Measurements from ENCODE around the gene PIGA.
A peak's percentile ranks its signal among the peaks of the same experiment; 100 is the strongest.
"Not testable (repeated sequence)": the region's sequence is repeated elsewhere in the genome, so short reads cannot be mapped to it uniquely, and the experiment has no call there.

PIGA gene

DNA sequence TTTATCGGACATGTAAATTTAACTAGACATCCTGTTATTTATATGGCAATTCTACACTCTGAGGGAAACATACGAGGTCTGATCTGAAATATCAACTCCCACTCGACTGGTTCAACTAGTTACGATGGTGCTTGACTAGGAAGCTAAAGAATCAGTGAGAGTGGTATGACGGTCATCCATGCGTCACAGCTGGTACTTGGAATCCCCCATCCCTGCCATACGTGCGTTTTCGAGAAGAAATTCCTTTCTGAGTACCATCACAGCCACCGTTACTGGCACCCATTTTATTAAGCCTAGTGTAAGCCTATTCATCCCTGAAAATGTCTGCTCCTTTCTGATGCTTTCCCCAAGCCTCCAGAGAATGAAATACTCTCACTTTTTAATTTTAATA lies 695 bp upstream of the PIGA start:
- Mint-ChIP-seq H3K36me3 (peaks cover 6% of the 10 kb centered on the region), H3K27me3 (no peaks in the 10 kb centered on the region), H3K4me1 (peaks cover 13% of the 10 kb centered on the region), H3K27ac (peak overlapping the region; percentile 85), H3K9me3 (no peaks in the 10 kb centered on the region), H3K4me3 (peak overlapping the region; percentile 94)
- peak; percentile 26 for ATAC-seq

DNA sequence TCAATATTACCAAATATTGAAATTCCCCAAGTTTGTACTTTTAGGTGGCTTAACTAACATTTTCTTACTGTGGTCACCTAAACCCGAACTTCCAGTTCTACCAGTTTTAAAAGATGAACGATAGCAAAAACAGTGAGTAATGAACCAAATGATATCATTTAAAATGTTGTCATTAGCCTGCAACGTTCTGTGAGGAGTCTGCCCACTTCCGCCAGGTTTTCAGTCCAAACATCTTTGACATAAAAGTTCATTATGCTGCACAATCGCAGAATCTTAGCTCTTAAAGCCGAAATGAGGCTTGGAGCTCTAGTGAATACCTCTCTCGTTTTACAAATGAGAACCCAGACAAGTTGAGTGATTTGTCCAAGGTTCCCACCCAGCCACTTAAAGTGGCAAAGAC lies 762 bp downstream of the PIGA start:
- Mint-ChIP-seq H3K4me3 (peak overlapping the region; percentile 94), H3K27ac (peak overlapping the region; percentile 85), H3K9me3 (no peaks in the 10 kb centered on the region), H3K36me3 (peaks cover 6% of the 10 kb centered on the region), H3K27me3 (no peaks in the 10 kb centered on the region), H3K4me1 (peaks cover 13% of the 10 kb centered on the region)
- ATAC-seq = no peak

DNA sequence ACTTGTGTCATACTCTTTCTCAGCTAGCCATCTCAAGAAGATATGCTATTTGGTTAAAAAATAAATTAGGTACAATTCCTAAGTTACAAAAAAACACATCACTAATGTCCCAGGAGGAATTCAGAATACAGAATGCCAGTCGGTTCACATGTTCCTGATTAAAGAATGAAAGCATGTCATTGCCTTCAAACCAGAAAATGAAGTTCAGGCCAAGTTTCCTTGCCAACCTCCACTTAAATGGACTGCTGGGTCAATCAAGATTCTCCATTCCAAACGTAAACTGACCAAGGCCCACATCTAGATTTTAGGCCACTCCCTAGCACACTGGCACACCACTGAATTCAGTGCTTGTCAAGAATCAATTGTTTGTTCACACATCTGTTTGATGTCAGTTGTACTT lies 6.5 kb downstream of the PIGA start:
- no peak overlapping the region for H3K4me3 Mint-ChIP-seq

DNA sequence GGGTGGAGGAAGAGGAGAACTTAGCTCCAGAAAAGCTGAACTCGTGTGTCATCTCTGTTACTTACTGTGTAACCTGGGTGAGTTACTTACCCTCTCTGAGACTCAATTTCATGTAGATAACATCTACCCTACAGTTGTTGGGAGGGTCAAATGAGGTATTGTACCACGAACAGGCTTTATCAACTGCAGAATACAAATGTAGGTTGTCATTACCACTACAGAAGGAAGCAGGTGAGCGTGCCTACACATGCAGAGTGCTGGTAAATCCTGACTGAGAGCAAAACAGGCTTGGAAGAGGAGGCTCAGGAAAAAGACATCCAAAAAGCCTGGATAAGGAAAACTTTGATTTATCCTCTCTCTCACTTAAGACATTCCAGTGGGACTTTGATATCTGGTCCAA lies 7.2 kb downstream of the PIGA start:
- H3K36me3 Mint-ChIP-seq = peaks cover 21% of the 10 kb centered on the region
- no peak for ATAC-seq

More for the DNA sequence above, 6.5 kb downstream of the PIGA start:
- no peak for ATAC-seq
- Mint-ChIP-seq H3K27ac (no peak overlapping the region), H3K36me3 (peaks cover 21% of the 10 kb centered on the region), H3K9me3 (no peaks in the 10 kb centered on the region), H3K27me3 (no peaks in the 10 kb centered on the region), H3K4me1 (peaks cover 6% of the 10 kb centered on the region)

DNA sequence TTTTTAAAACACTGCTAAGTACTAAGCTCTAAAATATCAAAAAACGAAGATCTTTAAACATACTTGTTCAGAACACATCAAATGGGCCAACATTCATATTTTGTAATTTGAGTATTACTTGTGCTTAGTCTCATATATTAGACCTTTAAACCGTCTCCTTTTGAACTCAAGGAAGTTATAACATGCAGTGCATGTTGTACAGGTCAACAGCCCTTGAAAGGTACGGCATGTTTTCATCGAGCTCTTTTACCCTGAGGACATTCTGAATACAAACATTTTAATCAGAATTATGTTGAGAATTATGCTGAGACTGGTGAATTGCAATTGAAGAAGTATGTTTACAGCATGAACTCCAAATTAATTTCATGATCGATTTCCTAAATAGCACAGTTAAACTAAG lies 12.9 kb downstream of the PIGA start:
- H3K4me1 Mint-ChIP-seq = no peaks in the 10 kb centered on the region
- H3K27me3 Mint-ChIP-seq = no peaks in the 10 kb centered on the region
- no peaks in the 10 kb centered on the region for H3K9me3 Mint-ChIP-seq
- peaks cover 13% of the 10 kb centered on the region for H3K36me3 Mint-ChIP-seq
- ATAC-seq = no peak
- H3K27ac Mint-ChIP-seq = no peak overlapping the region
- H3K4me3 Mint-ChIP-seq = no peak overlapping the region

More for the DNA sequence above, 7.2 kb downstream of the PIGA start:
- Mint-ChIP-seq H3K27ac (no peak overlapping the region), H3K9me3 (no peaks in the 10 kb centered on the region), H3K27me3 (no peaks in the 10 kb centered on the region), H3K4me1 (peaks cover 6% of the 10 kb centered on the region), H3K4me3 (no peak overlapping the region)

DNA sequence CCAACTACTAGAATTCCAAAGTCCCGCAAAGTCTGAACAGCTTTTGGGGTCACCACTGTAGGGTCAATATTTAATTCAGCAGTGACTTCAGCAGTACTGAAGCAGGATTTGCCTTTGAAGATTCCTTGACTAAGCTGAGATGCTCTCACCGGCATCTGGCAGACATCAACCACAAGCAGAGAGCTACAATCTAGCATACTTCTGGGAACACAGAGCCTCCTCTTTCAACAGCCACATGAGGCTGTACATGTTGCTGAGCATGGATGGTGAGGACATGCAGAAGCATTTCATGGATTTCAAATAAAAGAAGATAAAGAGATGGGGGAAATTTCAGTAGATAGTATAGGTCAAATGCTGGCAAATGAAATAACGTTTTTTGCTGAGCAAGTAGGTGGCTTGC lies 13.3 kb downstream of the PIGA start:
- no peaks in the 10 kb centered on the region for H3K27me3 Mint-ChIP-seq
- H3K36me3 Mint-ChIP-seq = peaks cover 11% of the 10 kb centered on the region
- no peak overlapping the region for H3K4me3 Mint-ChIP-seq
- H3K27ac Mint-ChIP-seq = no peak overlapping the region
- H3K9me3 Mint-ChIP-seq = no peaks in the 10 kb centered on the region
- no peaks in the 10 kb centered on the region for H3K4me1 Mint-ChIP-seq
- no peak for ATAC-seq

DNA sequence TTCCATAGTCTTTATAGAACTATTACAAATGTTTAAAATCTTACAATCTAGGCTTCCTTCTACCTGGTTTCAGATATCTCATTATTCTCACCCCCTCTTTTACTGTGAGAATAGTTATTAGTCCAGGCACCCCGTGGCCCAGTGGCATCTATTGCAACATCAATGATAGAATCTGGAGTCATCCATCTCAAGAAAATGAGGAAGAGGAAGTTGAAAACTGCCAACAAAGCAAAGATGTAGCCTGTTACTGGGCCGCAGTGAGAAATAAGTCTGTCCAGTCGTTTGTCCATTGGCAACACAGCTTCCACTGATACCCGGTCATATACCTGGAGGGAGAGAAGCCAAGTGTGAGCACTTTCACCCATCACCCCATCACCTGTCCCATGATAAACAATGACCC lies 13.9 kb downstream of the PIGA start:
- Mint-ChIP-seq H3K4me1 (no peaks in the 10 kb centered on the region), H3K27me3 (no peaks in the 10 kb centered on the region), H3K36me3 (peaks cover 11% of the 10 kb centered on the region), H3K4me3 (no peak overlapping the region), H3K27ac (no peak overlapping the region), H3K9me3 (no peaks in the 10 kb centered on the region)
- no peak for ATAC-seq

DNA sequence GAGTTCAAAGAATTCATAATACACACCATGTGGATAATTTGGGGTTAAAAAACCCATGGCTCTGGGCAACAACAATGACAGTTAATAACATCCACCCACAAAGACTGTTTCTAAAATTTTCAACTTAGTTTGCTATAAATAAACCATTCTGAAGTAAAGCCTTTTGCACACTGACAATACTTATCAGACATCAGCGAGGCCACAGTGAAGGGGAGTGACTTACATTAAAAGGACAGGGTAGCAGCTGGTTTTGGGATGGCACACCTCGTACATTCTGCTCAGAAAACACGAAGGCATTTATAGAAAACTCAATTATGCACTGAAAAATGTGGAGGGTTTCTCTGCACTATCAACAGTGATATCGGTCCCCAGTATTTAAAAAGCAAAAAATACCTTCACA lies 15.0 kb downstream of the PIGA start:
- no peaks in the 10 kb centered on the region for H3K4me1 Mint-ChIP-seq
- H3K27ac Mint-ChIP-seq = no peak overlapping the region
- no peaks in the 10 kb centered on the region for H3K9me3 Mint-ChIP-seq
- no peak overlapping the region for H3K4me3 Mint-ChIP-seq
- H3K27me3 Mint-ChIP-seq = no peaks in the 10 kb centered on the region
- ATAC-seq = no peak
- H3K36me3 Mint-ChIP-seq = peaks cover 11% of the 10 kb centered on the region

DNA sequence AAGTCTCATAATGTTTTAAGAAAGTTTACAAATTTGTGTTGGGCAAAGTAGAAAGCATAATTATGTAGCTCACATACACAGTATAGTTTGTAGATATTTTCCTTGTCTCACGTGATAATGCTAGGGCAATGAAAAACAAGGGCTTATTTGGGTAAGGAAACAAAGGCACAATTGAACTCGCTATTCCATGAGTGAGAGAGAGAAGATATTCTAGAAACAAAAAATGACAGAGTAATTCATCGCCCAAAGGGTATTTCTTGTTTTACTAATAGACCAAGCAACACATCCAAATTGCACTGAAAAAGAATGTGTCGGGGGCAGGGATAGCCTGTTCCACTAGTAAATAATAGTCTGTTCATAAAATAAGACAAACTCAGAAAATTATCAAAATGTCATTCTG lies 16.2 kb downstream of the PIGA start:
- Mint-ChIP-seq H3K27ac (no peak overlapping the region), H3K36me3 (peaks cover 6% of the 10 kb centered on the region), H3K9me3 (no peaks in the 10 kb centered on the region), H3K27me3 (no peaks in the 10 kb centered on the region), H3K4me1 (no peaks in the 10 kb centered on the region), H3K4me3 (no peak overlapping the region)
- no peak for ATAC-seq

DNA sequence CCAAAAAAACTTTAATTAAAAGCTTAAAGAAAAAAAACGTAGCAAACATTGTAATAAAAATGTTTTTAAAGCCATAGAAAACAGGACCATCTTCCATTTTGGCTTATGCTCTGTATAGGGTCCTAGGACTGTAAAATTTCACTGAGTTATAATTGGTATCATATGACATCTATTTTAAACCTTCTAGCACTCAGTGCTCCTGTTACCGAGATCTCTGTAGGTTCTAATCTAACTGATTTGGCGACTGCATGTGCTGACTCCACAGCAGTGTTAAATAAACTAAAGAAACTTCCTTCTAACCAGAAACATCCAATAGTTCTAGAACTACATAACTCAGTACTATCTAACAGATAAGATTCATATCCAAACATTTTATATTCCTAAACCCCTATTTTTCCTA lies 19.8 kb downstream of the PIGA start, which contains the start of gene ASB11:
Gene ASB11 (minus strand): TSS at position 132 of the 400 bp plus-strand sequence. CDS start 35 bp downstream, at position 97.
- H3K4me1 Mint-ChIP-seq = no peaks in the 10 kb centered on the region
- no peaks in the 10 kb centered on the region for H3K9me3 Mint-ChIP-seq

DNA sequence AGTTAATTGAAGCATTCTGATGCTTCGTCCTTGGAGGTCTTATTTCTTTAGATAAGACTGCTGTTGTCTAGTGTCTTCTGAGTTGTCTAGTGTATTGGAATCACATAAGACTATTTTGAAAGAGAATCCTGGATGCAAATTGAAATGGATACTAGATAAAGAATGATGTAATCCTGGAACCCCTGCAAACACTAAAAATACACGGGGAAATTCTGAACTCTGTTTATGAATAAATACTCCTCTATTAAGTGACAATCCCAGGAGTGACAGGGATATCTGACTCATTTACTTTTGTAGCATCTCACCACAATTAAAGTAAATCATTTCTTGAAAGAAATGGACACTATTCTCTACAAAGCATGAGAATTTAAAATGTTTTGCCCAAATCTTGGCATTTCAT lies 20.9 kb downstream of the PIGA start:
- H3K27ac Mint-ChIP-seq = no peak overlapping the region
- no peak overlapping the region for H3K4me3 Mint-ChIP-seq
- H3K4me1 Mint-ChIP-seq = no peaks in the 10 kb centered on the region
- peaks cover 6% of the 10 kb centered on the region for H3K36me3 Mint-ChIP-seq
- no peaks in the 10 kb centered on the region for H3K9me3 Mint-ChIP-seq
- ATAC-seq = no peak
- no peaks in the 10 kb centered on the region for H3K27me3 Mint-ChIP-seq

More for the DNA sequence above, 19.8 kb downstream of the PIGA start, which contains the start of gene ASB11:
- H3K36me3 Mint-ChIP-seq = peaks cover 6% of the 10 kb centered on the region
- no peak within 1 kb of the TSS for H3K27ac Mint-ChIP-seq
- H3K27me3 Mint-ChIP-seq = no peaks in the 10 kb centered on the region
- ATAC-seq = no peak
- no peak within 1 kb of the TSS for H3K4me3 Mint-ChIP-seq

DNA sequence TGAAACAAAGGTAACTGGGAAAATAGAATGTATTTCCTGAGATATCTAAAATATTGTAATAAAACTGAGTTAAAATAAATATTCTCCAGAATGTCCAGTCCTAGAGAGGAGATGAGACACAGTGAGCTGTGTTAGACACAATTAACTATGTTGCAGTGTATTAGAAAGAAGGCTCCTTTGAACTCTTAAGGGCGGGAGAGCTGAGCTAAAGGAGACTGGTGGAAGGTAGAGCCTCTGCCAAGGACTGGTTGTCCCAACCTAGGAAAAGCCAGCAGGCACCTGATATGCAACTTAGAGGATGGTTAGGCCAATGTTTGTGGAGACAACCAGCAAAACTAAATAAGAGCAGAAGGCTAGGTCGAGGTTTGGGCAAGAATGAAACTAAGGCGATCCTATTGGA lies 24.2 kb downstream of the PIGA start:
- H3K4me1 Mint-ChIP-seq = no peaks in the 10 kb centered on the region
- ATAC-seq = no peak
- H3K27me3 Mint-ChIP-seq = no peaks in the 10 kb centered on the region
- H3K4me3 Mint-ChIP-seq = no peak overlapping the region
- H3K36me3 Mint-ChIP-seq = no peaks in the 10 kb centered on the region
- H3K9me3 Mint-ChIP-seq = no peaks in the 10 kb centered on the region
- H3K27ac Mint-ChIP-seq = no peak overlapping the region

DNA sequence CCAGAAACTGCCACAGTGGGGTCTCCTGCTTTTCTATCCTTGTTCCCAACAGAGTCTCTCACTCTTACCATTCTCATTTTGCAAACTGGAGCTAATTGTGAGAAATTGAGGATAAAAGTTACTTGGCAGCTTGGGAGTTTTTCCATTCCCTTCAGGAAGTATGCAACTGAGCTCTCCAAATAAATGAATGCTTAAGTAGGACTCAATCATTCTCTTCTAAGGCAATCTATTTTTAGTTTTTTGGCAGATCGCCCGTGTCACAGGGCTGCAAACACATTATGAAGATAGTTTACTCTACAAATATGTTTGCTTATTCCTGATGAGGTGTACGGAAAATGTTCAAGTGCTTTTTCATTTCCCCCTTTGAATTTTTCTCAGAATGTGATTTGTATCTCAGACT lies 25.2 kb downstream of the PIGA start:
- Mint-ChIP-seq H3K4me3 (no peak overlapping the region), H3K4me1 (no peaks in the 10 kb centered on the region), H3K27ac (no peak overlapping the region), H3K9me3 (no peaks in the 10 kb centered on the region), H3K36me3 (no peaks in the 10 kb centered on the region), H3K27me3 (no peaks in the 10 kb centered on the region)
- no peak for ATAC-seq

DNA sequence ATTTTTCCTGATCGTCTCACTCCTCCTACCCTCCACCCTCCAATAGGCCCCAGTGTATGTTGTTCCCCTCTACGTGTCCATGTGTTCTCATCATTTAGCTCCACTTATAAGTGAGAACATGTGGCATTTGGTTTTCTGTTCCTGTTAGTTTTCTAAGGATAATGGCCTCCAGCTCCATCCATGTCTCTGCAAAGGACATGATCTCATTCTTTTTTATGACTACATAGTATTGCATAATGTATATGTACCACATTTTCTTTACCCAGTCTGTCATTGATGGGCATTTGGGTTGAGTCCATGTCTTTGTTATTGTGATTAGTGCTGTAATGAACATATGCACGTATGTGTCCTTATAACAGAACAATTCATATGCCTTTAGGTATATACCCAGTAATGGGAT lies 29.4 kb downstream of the PIGA start:
- H3K4me3 Mint-ChIP-seq, H3K27me3 Mint-ChIP-seq, H3K27ac Mint-ChIP-seq, H3K36me3 Mint-ChIP-seq, H3K4me1 Mint-ChIP-seq, H3K9me3 Mint-ChIP-seq, ATAC-seq: not testable (repeated sequence)

DNA sequence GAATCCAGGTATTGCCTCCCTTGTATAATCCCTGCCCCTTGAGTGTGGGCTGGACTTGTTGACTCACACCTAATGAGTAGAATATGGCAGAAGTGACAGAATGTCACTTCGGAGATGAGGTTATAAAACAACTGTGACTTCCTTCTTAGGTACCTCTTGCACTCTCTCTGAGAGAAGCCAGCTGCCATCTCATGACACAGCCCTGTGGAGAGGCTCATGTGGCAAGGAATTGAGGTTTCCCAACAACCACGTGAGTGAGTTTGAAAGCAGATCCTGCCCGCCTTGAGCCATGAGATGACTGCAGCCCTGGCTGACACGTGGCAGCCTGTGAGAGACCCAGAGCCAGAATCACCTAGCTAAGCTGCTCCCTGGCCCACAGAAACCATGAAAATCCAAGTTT lies 33.4 kb downstream of the PIGA start:
- H3K27ac Mint-ChIP-seq = no peak overlapping the region
- no peak for ATAC-seq

DNA sequence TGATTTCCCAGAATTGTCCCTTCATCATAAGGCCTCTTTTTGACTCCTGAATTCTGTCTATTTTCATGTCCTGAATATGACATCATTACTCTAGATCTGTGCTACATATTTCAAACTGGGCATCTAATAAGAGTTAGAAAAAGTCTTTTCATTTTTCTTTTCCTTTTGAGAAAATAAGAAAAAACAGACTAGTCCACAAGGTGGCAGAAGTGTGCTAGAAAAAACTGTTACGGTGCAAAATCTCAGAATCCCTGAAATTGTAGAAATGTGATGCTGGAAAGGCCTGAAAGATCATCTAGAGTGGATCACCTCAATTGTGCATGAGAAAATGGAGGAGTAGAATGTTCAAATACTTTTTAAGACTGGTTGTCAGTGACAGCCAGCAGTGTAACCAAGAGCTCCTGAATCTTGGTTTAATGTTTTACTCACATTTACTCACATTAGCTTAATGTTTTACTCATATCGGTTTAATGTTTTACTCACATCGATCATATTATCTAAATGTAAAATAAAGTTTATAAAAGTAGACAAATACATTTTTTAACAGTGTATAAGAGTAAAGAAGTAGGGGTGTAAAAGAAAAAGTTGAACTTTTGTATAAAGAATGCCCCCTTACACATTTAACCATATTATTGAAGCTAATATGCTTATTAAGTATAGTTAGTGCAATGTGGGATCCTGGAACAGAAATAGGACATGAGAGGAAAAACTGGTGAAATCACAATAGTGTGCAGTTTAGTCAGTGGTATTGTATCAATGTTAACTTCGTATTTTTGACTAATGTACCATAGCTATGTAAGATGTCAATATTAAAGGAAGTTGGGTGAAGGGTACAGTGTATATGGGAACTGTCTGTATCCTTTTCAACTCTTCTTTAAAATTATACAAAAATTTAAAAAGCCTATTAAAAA lies 35.1 kb downstream of the PIGA start:
- ATAC-seq = no peak
- H3K27ac Mint-ChIP-seq = no peak overlapping the region
- no peaks in the 10 kb centered on the region for H3K4me1 Mint-ChIP-seq
- H3K27me3 Mint-ChIP-seq = no peaks in the 10 kb centered on the region
- no peaks in the 10 kb centered on the region for H3K9me3 Mint-ChIP-seq
- no peaks in the 10 kb centered on the region for H3K36me3 Mint-ChIP-seq
- no peak overlapping the region for H3K4me3 Mint-ChIP-seq

More for the DNA sequence above, 33.4 kb downstream of the PIGA start:
- H3K36me3 Mint-ChIP-seq = no peaks in the 10 kb centered on the region
- H3K27me3 Mint-ChIP-seq = no peaks in the 10 kb centered on the region
- no peak overlapping the region for H3K4me3 Mint-ChIP-seq
- no peaks in the 10 kb centered on the region for H3K9me3 Mint-ChIP-seq
- no peaks in the 10 kb centered on the region for H3K4me1 Mint-ChIP-seq

Data from stimulated activated memory B cell treated with anti-CD40 and anti-IgM and Interleukin-4, amounts not matched to agents 10 μg/mL and 1 μg/mL and 100 μg/mL, for 72 hours (primary cell).